HCT116 (cell line): Measurements from ENCODE around the gene CBX1. TPM values are rescaled to one million over a fixed set of nuclear protein-coding genes. Genes with fewer than 3 reads are reported as not detected.

Source experiments
- ATF3 ChIP-seq: IDR thresholded peaks from 2 replicates; pipeline ENCODE4 v1.6.1; 2012
- CTCF ChIP-seq, 3 experiments: fragments of 200-600 bp in 1 of 3; sonication (generic) in 1 of 3; IDR thresholded peaks in 2 of 3; conservative IDR thresholded peaks in 1 of 3; 2 replicates each; pipeline ENCODE4 v1.5.1; 2012 to 2017; ENCODE audit warnings: low read depth in 2 of 3, low read length in 2 of 3, antibody characterized with exemption in 1 of 3, borderline replicate concordance in 1 of 3, control low read depth in 1 of 3, mild to moderate bottlenecking in 1 of 3, mixed read lengths in 1 of 3, mixed run types in 1 of 3, moderate library complexity in 1 of 3; ENCODE audit not compliant: insufficient read depth in 1 of 3
- FOSL1 ChIP-seq: IDR thresholded peaks from 2 replicates; pipeline ENCODE4 v1.6.1; 2012; ENCODE audit warnings: low read depth
- ZBTB33 ChIP-seq: IDR thresholded peaks from 2 replicates; pipeline ENCODE4 v1.6.1; 2011; ENCODE audit warnings: mild to moderate bottlenecking, low read length, moderate library complexity; ENCODE audit not compliant: insufficient replicate concordance; ENCODE audit errors: extremely low read depth
- ZFX ChIP-seq: fragments of 450-650 bp; IDR thresholded peaks from 2 replicates; pipeline ENCODE4 v1.6.1; 2017
- total RNA-seq: library from RNA; stranded (reverse); gene quantifications from one replicate; pipeline ENCODE4 v1.2.1, GENCODE V29; 2021; ENCODE audit not compliant: unreplicated experiment
- TF ChIP-seq, protein P1 (sequence below): IDR thresholded peaks from 2 replicates; pipeline ENCODE4 v1.6.1; 2012; ENCODE audit warnings: low read depth

CBX1 gene
- total RNA-seq, 1 experiment from 2014 or later = 136 TPM

GRCh38 chr17:48023400-48024148 is 77.7 kb downstream of the CBX1 start (continued):
- TF ChIP-seq, protein P1, sequence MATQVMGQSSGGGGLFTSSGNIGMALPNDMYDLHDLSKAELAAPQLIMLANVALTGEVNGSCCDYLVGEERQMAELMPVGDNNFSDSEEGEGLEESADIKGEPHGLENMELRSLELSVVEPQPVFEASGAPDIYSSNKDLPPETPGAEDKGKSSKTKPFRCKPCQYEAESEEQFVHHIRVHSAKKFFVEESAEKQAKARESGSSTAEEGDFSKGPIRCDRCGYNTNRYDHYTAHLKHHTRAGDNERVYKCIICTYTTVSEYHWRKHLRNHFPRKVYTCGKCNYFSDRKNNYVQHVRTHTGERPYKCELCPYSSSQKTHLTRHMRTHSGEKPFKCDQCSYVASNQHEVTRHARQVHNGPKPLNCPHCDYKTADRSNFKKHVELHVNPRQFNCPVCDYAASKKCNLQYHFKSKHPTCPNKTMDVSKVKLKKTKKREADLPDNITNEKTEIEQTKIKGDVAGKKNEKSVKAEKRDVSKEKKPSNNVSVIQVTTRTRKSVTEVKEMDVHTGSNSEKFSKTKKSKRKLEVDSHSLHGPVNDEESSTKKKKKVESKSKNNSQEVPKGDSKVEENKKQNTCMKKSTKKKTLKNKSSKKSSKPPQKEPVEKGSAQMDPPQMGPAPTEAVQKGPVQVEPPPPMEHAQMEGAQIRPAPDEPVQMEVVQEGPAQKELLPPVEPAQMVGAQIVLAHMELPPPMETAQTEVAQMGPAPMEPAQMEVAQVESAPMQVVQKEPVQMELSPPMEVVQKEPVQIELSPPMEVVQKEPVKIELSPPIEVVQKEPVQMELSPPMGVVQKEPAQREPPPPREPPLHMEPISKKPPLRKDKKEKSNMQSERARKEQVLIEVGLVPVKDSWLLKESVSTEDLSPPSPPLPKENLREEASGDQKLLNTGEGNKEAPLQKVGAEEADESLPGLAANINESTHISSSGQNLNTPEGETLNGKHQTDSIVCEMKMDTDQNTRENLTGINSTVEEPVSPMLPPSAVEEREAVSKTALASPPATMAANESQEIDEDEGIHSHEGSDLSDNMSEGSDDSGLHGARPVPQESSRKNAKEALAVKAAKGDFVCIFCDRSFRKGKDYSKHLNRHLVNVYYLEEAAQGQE = no peak
- TF ChIP-seq FOSL1 (no peak), ZFX (peak; percentile 89), CTCF (IDR thresholded peaks at IDR 0.05 in 2 of 3, conservative IDR thresholded peaks at IDR 0.05 in 1 of 3; ENCODE audit: borderline replicate concordance in 1 of 3, insufficient read depth in 1 of 3, low read depth in 2 of 3, low read length in 2 of 3) (peak in 1 of 3 experiments; percentile 45; a peak in 3 of 6 replicates), ATF3 (no peak), ZBTB33 (no peak)
- TF ChIP-seq, all 23 proteins: peak for 6
